ENCODE measurements around the gene HSD17B3.
"Not testable (repeated sequence)": the region's sequence is repeated elsewhere in the genome, so short reads cannot be mapped to it uniquely, and the experiment has no call there.

The HSD17B3 gene

DNA sequence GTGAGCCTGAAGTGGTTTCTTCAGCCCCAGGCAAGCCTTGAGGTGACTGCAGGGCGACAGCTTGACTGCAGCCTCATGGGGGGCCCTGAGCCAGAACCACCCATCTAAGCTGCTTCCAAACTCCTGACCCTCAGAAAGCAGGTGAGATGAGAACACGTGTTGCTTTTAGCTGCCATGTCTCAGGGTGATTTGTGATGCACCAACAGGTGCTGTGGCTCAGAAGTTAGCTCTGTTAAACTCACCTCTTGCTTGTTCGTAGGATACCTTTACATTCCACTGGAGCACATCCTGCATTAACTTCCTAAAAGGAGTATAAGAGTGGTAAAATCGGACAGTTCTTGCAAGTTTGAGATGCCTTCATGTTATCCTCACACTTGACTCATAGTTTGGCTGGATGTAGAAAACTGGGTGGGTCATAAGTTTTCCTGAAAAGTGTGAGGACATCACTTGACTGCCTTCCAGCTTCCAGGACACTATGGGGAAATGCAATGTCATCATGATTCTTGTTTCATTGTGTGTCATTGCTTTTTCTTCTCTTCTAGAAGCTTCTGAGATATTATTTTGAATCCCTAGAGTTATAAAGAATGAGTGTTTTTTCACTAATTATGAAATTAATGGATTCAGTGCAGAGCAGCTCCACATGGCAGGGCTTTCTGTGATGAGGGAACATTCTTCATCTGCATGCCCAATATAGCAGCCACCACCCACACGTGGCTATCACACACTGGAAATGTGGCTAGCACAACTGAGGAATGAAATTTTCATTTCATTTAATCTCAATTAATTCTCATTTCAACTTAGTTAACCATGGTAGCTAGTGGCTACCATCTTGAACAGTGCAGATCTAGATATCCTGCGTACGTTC, 92.3 kb downstream of the HSD17B3 start:
- H3K4me1 Mint-ChIP-seq, result peaks cover 0 to 2% of the 10 kb centered on the region in 2 donors
- no peaks in the 10 kb centered on the region for H3K36me3 Mint-ChIP-seq
- no peak overlapping the region for H3K4me3 Mint-ChIP-seq
- H3K27ac Mint-ChIP-seq, result no peak overlapping the region
- peaks cover 6 to 16% of the 10 kb centered on the region in 2 donors for H3K27me3 Mint-ChIP-seq
- H3K9me3 Mint-ChIP-seq, result no peaks in the 10 kb centered on the region
- ATAC-seq (replicated peaks) (no peak), DNase-seq (no peak)

DNA sequence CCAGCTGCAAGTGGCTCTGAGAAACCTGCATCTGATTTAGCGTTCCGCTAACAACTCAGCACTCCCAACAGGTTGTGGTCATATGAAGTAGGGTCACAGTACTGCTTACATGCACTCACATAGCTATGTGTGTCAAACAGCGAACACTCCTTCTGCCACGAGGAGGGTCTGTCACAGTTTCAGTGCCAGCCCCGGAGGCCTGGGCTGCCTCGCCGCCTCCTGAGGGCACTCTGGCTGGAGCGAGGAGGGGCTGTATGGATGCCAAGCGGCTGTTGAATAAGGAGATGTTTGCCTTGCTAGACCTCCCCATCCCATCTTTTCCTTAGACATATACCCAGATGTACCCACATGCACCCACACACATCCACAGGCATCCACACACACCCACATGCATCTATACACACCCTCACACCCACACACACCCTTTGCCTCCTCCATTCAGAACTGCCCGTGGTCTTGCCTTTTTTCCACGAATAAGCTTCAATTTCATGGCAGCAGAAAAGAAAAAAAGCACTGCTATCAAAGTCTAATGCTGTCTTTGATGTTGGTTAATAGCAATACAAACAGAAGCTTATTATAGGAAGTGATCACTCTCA, 95.7 kb downstream of the HSD17B3 start:
- Mint-ChIP-seq H3K4me1 (peaks cover 0 to 2% of the 10 kb centered on the region in 2 donors), H3K9me3 (no peaks in the 10 kb centered on the region), H3K4me3 (no peak overlapping the region), H3K27ac (no peak overlapping the region), H3K27me3 (peaks cover 1 to 6% of the 10 kb centered on the region in 2 donors), H3K36me3 (no peaks in the 10 kb centered on the region)
- DNase-seq (no peak), ATAC-seq (replicated peaks) (no peak)

DNA sequence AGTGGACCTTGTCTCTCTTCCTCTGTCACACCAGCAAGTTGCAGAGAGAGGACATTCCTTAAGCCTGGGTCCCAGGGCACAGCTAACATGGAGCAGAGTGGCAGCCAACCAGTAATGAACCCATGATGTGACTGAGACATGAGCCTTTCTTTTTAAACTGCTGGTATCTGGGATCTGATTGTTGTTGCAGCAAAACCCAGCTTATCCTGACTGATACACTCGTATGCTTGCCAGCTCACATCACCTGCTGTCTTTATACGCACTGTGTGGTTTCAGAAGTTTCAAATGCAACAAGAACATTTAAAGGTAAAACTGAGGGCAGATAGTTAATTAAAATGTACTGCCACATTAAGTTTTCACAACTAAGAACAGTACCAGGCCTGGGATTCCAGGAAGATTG, 97.1 kb downstream of the HSD17B3 start:
- H3K4me3 Mint-ChIP-seq, result no peak overlapping the region
- H3K27me3 Mint-ChIP-seq, result no peaks in the 10 kb centered on the region
- no peaks in the 10 kb centered on the region for H3K4me1 Mint-ChIP-seq
- no peak for ATAC-seq (replicated peaks)
- no peaks in the 10 kb centered on the region for H3K36me3 Mint-ChIP-seq
- no peak overlapping the region for H3K27ac Mint-ChIP-seq
- no peaks in the 10 kb centered on the region for H3K9me3 Mint-ChIP-seq
- no peak for DNase-seq

DNA sequence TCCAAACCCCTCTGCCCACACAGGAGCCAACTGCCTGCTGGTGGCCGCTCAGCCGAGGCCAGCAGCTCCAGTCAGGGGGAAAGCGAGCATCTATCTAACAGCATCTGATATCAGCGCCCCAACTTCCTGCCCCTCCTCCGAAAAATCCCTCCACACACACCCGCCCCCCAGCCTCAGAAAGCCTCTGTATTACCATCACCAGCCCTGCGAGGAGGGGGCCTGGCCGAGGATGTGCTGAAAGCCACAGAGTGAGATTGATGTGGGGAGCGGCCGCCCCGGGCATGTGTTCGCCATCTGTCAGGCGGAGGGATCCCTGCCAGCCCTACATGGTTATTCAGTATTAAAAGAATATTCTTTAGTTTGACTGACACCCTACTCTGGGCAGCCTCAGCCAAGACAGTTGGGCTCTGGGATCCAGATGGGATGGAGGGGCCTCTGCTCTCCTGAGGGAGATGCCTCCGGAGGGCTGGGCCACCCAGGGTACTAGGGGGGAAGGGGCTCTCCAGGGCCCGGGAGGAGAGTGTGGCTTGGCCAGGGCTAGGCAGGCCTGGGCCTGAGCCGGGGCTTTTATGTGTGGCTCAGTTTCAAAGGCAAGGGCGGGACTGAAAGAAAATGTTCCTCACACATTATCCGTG, 98.0 kb downstream of the HSD17B3 start:
- Mint-ChIP-seq H3K4me1 (no peaks in the 10 kb centered on the region), H3K27ac (no peak overlapping the region), H3K9me3 (no peaks in the 10 kb centered on the region), H3K27me3 (no peaks in the 10 kb centered on the region), H3K4me3 (no peak overlapping the region), H3K36me3 (no peaks in the 10 kb centered on the region)
- DNase-seq (no peak), ATAC-seq (replicated peaks) (no peak)

GRCh38 chr9:96202971-96203780, 98.8 kb downstream of the HSD17B3 start:
- H3K4me1 Mint-ChIP-seq, result no peaks in the 10 kb centered on the region
- H3K27me3 Mint-ChIP-seq, result no peaks in the 10 kb centered on the region
- DNase-seq (no peak), ATAC-seq (replicated peaks) (no peak)
- no peaks in the 10 kb centered on the region for H3K36me3 Mint-ChIP-seq
- no peaks in the 10 kb centered on the region for H3K9me3 Mint-ChIP-seq
- no peak overlapping the region for H3K4me3 Mint-ChIP-seq
- no peak overlapping the region for H3K27ac Mint-ChIP-seq

DNA sequence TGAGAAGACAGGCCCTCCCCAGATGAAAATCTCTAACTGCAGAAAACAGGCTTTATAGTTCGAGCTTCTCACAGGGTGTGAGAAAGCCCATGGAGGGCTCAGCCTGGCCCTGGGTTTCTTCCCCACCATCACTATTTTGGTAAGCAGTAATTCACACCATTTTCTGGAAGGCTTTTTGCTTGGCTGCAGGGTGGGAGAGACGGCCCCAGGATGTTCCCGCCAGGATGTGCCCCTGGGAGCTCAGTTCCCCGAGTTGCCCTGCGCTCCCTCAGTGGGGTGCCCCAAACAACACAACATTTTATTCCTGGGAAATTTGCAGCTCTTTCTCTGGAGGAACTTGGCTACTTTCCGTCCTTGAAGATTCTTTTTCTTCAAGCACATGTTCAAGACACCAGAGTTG, 100.8 kb downstream of the HSD17B3 start:
- Mint-ChIP-seq H3K27ac (no peak overlapping the region), H3K4me3 (no peak overlapping the region), H3K27me3 (peaks cover 4 to 6% of the 10 kb centered on the region in 2 donors), H3K4me1 (no peaks in the 10 kb centered on the region), H3K36me3 (no peaks in the 10 kb centered on the region), H3K9me3 (no peaks in the 10 kb centered on the region)
- ATAC-seq (replicated peaks) (no peak), DNase-seq (no peak)

GRCh38 chr9:96199006-96199405, 103.0 kb downstream of the HSD17B3 start:
- peaks cover 4 to 16% of the 10 kb centered on the region in 2 donors for H3K27me3 Mint-ChIP-seq
- no peaks in the 10 kb centered on the region for H3K36me3 Mint-ChIP-seq
- ATAC-seq (replicated peaks) (no peak), DNase-seq (no peak)
- H3K9me3 Mint-ChIP-seq, result no peaks in the 10 kb centered on the region
- no peak overlapping the region for H3K4me3 Mint-ChIP-seq
- H3K4me1 Mint-ChIP-seq, result no peaks in the 10 kb centered on the region
- H3K27ac Mint-ChIP-seq, result no peak overlapping the region

- Mint-ChIP-seq H3K36me3 (peaks cover 0 to 4% of the 10 kb centered on the region in 2 donors), H3K27me3 (peaks cover 18 to 23% of the 10 kb centered on the region in 2 donors), H3K9me3 (peaks cover 5 to 7% of the 10 kb centered on the region in 2 donors), H3K27ac (no peak overlapping the region), H3K4me1 (no peaks in the 10 kb centered on the region), H3K4me3 (no peak overlapping the region)
- ATAC-seq (replicated peaks) (no peak), DNase-seq (no peak)
Measured at GRCh38 chr9:96195541-96195940, 106.4 kb downstream of the HSD17B3 start.

- Mint-ChIP-seq H3K27ac (no peak overlapping the region), H3K4me3 (no peak overlapping the region), H3K4me1 (no peaks in the 10 kb centered on the region), H3K9me3 (peaks cover 5 to 9% of the 10 kb centered on the region in 2 donors), H3K36me3 (peaks cover 0 to 4% of the 10 kb centered on the region in 2 donors), H3K27me3 (peaks cover 22 to 23% of the 10 kb centered on the region in 2 donors)
- ATAC-seq (replicated peaks), result no peak
- no peak for DNase-seq
Measured at GRCh38 chr9:96193236-96193755, 108.7 kb downstream of the HSD17B3 start.

- ATAC-seq (replicated peaks) (no peak), DNase-seq (no peak)
- Mint-ChIP-seq H3K27ac (no peak overlapping the region), H3K4me3 (no peak overlapping the region), H3K27me3 (peaks cover 22 to 23% of the 10 kb centered on the region in 2 donors), H3K9me3 (peaks cover 5 to 9% of the 10 kb centered on the region in 2 donors), H3K4me1 (no peaks in the 10 kb centered on the region), H3K36me3 (peaks cover 0 to 4% of the 10 kb centered on the region in 2 donors)
Measured at GRCh38 chr9:96192710-96193109, 109.3 kb downstream of the HSD17B3 start.

- no peak for ATAC-seq (replicated peaks)
- no peak overlapping the region for H3K27ac Mint-ChIP-seq
- H3K4me1 Mint-ChIP-seq, result no peaks in the 10 kb centered on the region
- no peak overlapping the region for H3K4me3 Mint-ChIP-seq
- peaks cover 16 to 37% of the 10 kb centered on the region in 2 donors for H3K27me3 Mint-ChIP-seq
- peaks cover 9 to 11% of the 10 kb centered on the region in 2 donors for H3K9me3 Mint-ChIP-seq
- DNase-seq, result no peak
- H3K36me3 Mint-ChIP-seq, result peaks cover 0 to 4% of the 10 kb centered on the region in 2 donors
Measured at GRCh38 chr9:96189995-96190394, 112.0 kb downstream of the HSD17B3 start.

GRCh38 chr9:96189581-96189980, 112.4 kb downstream of the HSD17B3 start:
- not testable (repeated sequence) for DNase-seq; H3K4me1 Mint-ChIP-seq; ATAC-seq (replicated peaks); H3K4me3 Mint-ChIP-seq; H3K36me3 Mint-ChIP-seq; H3K27ac Mint-ChIP-seq
- Mint-ChIP-seq H3K27me3 (peaks cover 16 to 38% of the 10 kb centered on the region in 2 donors), H3K9me3 (peaks cover 9 to 11% of the 10 kb centered on the region in 2 donors)

GRCh38 chr9:96188571-96188970, 113.4 kb downstream of the HSD17B3 start:
- Mint-ChIP-seq H3K9me3 (peaks cover 9 to 11% of the 10 kb centered on the region in 2 donors), H3K4me3 (no peak overlapping the region), H3K4me1 (no peaks in the 10 kb centered on the region), H3K27ac (no peak overlapping the region), H3K36me3 (peaks cover 0 to 4% of the 10 kb centered on the region in 2 donors), H3K27me3 (peaks cover 18 to 38% of the 10 kb centered on the region in 2 donors)
- no peak for DNase-seq
- ATAC-seq (replicated peaks), result no peak

DNA sequence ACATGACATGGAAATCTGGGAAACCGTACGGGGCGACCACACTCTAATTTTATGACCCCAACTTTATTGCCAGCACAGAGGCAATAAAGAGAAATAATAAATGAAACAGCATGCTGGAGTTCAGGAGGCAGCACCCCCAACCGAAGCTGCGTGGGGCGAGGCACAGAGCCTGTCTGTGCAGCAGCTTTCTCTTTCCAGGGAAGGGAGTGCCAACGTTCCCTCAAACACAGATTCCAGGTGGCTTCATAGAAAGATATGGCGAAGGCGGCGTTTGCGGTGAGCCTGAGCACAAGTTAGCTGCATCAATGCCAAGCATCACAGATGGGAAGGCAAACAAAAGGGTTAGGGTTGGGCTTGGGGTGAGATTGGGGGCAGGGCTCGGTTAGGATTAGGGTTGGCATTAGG, 114.8 kb downstream of the HSD17B3 start:
- Mint-ChIP-seq H3K36me3 (peaks cover 0 to 4% of the 10 kb centered on the region in 2 donors), H3K4me3 (no peak overlapping the region), H3K27ac (no peak overlapping the region), H3K9me3 (peaks cover 9% of the 10 kb centered on the region in 2 donors), H3K27me3 (peaks cover 11 to 30% of the 10 kb centered on the region in 2 donors), H3K4me1 (no peaks in the 10 kb centered on the region)
- DNase-seq (no peak), ATAC-seq (replicated peaks) (no peak)

All from stimulated activated naive B cell treated with anti-CD40 and anti-IgM and Interleukin-4, amounts not matched to agents 10 μg/mL and 1 μg/mL and 100 μg/mL, for 72 hours (primary cell).